ENCODE measurements around the gene CNTLN. TPM values are rescaled to one million over a fixed set of nuclear protein-coding genes. Genes with fewer than 3 reads are reported as not detected.

CNTLN gene
- total and polyA plus RNA-seq, 2 of the 8 experiments (the other 6 are each of a cell fraction or from before 2014, with no cell fraction given) = 4.8 to 10.8 TPM

GRCh38 chr9:17134396-17135294 lies at the start of gene CNTLN (continued):
- TF ChIP-seq FOSL1 (IDR thresholded peaks at IDR 0.05; ENCODE audit: insufficient read depth, low read depth, low read length) (no peak), HDAC6 (IDR thresholded peaks at IDR 0.05; ENCODE audit: low read depth, low read length) (no peak), CHD7 (IDR thresholded peaks at IDR 0.05; ENCODE audit: insufficient replicate concordance, low read length) (no peak), SAP30 (IDR thresholded peaks at IDR 0.05; ENCODE audit: insufficient read depth, insufficient replicate concordance, low read length) (no peak), GTF2F1 (IDR thresholded peaks at IDR 0.05; ENCODE audit: borderline replicate concordance, low read depth, low read length) (0 out of 2 replicates have a peak, but pooled peaks have one; percentile 13), RFX5 (IDR thresholded peaks at IDR 0.05; ENCODE audit: borderline replicate concordance, low read depth, low read length) (no peak), CHD2 (IDR thresholded peaks at IDR 0.05; ENCODE audit: low read length) (peak; percentile 75), EZH2 (IDR thresholded peaks at IDR 0.05; ENCODE audit: low read depth, low read length, severe bottlenecking) (no peak)
